Measurements from ENCODE around the gene KIF26B.
"Not testable (repeated sequence)": the region's sequence is repeated elsewhere in the genome, so short reads cannot be mapped to it uniquely, and the experiment has no call there.

Gene KIF26B

GRCh38 chr1:245154429-245155271, at the start of gene KIF26B:
Gene KIF26B, plus strand, starts transcription at chr1:245154985. Its CDS starts 440 bp downstream, at chr1:245155425.
- DNase-seq (ENCODE audit: low read depth in 2 of 2): no peak

- no peak for DNase-seq (ENCODE audit: low read depth in 2 of 2)
These were observed 49.7 kb upstream of the KIF26B start for GRCh38 chr1:245105042-245105441.

- DNase-seq (ENCODE audit: low read depth in 2 of 2): no peak
These were observed 48.9 kb upstream of the KIF26B start for GRCh38 chr1:245105815-245106410.

GRCh38 chr1:245107776-245108114, 47.0 kb upstream of the KIF26B start:
- DNase-seq (ENCODE audit: low read depth in 2 of 2): no peak

GRCh38 chr1:245108246-245108645, 46.5 kb upstream of the KIF26B start:
- DNase-seq (ENCODE audit: low read depth in 2 of 2): no peak

- no peak for DNase-seq (ENCODE audit: low read depth in 2 of 2)
These were observed 45.9 kb upstream of the KIF26B start for GRCh38 chr1:245108909-245109308.

- DNase-seq (ENCODE audit: low read depth in 2 of 2): no peak
These were observed 44.4 kb upstream of the KIF26B start for GRCh38 chr1:245110406-245110805.

- DNase-seq (ENCODE audit: low read depth in 2 of 2): no peak
These were observed 43.7 kb upstream of the KIF26B start for GRCh38 chr1:245111073-245111472.

- no peak for DNase-seq (ENCODE audit: low read depth in 2 of 2)
These were observed 41.1 kb upstream of the KIF26B start for GRCh38 chr1:245113649-245114048.

- no peak for DNase-seq (ENCODE audit: low read depth in 2 of 2)
These were observed 38.7 kb upstream of the KIF26B start for GRCh38 chr1:245116131-245116530.

- no peak for DNase-seq (ENCODE audit: low read depth in 2 of 2)
These were observed 38.0 kb upstream of the KIF26B start for GRCh38 chr1:245116751-245117150.

- no peak for DNase-seq (ENCODE audit: low read depth in 2 of 2)
These were observed 36.7 kb upstream of the KIF26B start for GRCh38 chr1:245118066-245118465.

- no peak for DNase-seq (ENCODE audit: low read depth in 2 of 2)
These were observed 36.0 kb upstream of the KIF26B start for GRCh38 chr1:245118806-245119205.

- DNase-seq (ENCODE audit: low read depth in 2 of 2): no peak
These were observed 33.3 kb upstream of the KIF26B start for GRCh38 chr1:245121523-245121922.

- no peak for DNase-seq (ENCODE audit: low read depth in 2 of 2)
These were observed 30.5 kb upstream of the KIF26B start for GRCh38 chr1:245124241-245124640.

GRCh38 chr1:245124644-245125043, 30.1 kb upstream of the KIF26B start:
- no peak for DNase-seq (ENCODE audit: low read depth in 2 of 2)

- no peak for DNase-seq (ENCODE audit: low read depth in 2 of 2)
These were observed 28.3 kb upstream of the KIF26B start for GRCh38 chr1:245126530-245126929.

GRCh38 chr1:245128381-245129101, 26.2 kb upstream of the KIF26B start:
- DNase-seq (ENCODE audit: low read depth in 2 of 2): no peak

- no peak for DNase-seq (ENCODE audit: low read depth in 2 of 2)
These were observed 25.2 kb upstream of the KIF26B start for GRCh38 chr1:245129319-245130240.

GRCh38 chr1:245130281-245131025, 24.3 kb upstream of the KIF26B start:
- not testable (repeated sequence) for DNase-seq (ENCODE audit: low read depth in 2 of 2)

- DNase-seq (ENCODE audit: low read depth in 2 of 2): no peak
These were observed 23.8 kb upstream of the KIF26B start for GRCh38 chr1:245131026-245131393.

Measured in stimulated activated CD8-positive, alpha-beta memory T cell treated with anti-CD3 and anti-CD28 coated beads, Interleukin-7, amount 100 ng/mL, for 1 hour (primary cell).